Renal cortical epithelial cell (primary cell): ENCODE measurements around the gene IDH1. TPM values are rescaled to one million over a fixed set of nuclear protein-coding genes. Genes with fewer than 3 reads are reported as not detected.

Experiments
- DNase-seq: peaks from one replicate; pipeline ENCODE4 v3.0.0-alpha.2; 2011; ENCODE audit warnings: low read depth
- total RNA-seq: library from RNA; depleted of rRNA; stranded (reverse); fragments of >200 nt; gene quantifications from 2 replicates; pipeline ENCODE4 v1.2.3, GENCODE V29; 2014

Gene IDH1
- total RNA-seq, 1 donor from 2014 or later, result 89.7 TPM

DNA sequence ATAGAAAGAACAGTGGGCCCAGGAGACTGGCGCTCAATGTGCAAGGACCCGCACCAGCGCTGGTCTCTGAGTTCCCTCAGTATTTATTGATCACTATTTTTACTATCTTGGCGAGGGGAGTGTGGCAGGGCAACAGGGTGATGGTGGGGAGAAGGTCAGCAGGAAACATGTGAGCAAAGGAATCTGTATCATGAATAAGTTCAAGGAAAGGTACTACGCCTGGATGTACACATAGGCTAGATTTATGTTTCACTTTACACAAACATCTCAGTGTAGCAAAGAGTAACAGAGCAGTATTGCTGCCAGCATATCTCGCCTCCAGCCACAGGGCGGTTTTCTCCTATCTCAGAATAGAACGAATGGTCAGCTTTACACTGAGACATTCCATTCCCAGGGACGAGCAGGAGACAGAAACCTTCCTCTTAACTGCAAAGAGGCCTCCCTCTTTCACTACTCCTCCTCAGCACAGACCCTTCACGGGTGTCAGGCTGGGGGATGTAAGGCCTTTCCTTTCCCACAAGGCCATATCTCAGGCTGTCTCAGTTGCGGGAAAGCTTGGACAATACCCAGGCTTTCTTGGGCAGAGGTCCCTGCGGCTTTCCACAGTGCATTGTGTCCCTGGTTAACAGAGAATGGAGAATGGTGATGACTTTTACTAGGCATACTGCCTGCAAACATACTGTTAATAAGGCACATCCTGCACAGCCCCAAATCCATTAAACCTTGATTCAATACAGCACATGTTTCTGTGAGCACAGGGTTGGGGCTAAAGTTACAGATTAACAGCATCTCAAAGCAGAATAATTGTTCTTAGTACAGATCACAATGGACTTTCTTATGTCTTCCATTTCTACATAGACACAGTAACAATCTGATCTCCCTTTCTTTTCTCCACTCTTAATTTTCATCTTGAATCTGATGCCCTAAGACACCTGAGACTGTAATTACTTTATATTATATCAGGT, 2.3 kb upstream of the IDH1 start:
- DNase-seq, result peak; percentile 79

DNA sequence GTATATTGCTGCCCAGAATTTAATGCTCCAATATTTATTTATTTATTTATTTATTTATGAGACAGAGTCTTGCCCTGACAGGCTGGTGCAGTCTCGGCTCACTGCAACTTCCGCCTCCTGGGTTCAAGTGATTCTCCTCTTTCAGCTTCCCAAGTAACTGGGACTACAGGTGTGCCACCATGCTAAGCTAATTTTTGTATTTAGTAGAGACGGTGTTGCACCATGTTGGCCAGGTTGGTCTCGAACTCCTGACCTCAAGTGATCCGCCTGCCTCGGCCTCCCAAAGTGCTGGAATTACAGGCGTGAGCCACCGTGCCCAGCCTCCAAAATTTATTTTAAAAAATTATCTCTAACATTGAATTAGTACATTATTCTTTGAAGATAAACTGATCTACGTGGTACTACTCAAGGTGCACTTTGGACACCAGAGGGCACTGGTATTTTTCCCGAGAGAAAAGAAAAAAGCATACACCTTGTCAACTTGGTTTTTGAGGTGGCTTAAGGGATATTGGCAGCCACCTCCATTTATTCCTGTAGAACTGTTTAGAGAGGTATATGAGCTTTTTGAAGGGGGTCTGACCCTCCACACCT, 1.4 kb upstream of the IDH1 start:
- peak; percentile 58 for DNase-seq

DNA sequence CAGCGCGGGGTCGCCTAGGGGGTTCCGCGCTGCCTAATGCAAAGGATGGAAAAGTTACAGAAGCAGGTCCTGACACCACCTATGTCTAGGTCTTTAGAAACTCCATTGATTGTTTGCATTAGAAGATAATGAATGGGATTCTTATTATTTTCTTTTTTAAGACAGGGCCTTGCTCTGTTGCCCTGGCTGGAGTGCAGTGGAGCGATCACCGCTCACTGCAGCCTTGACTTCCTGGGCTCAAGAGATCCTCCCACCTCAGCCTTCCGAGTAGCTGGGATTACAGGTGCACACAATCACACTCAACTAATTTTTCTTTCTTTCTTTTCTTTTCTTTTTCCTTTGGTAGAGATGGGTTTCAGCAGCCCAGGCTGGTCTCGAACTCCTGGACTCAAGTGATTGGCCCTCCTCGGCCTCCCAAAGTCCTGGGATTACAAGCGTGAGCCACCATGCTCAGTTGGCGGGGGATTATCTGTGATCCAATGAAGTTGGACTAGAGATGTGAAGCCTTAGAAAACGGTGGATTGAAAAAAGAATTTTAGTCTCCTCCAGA, 761 bp upstream of the IDH1 start:
- DNase-seq, result no peak

DNA sequence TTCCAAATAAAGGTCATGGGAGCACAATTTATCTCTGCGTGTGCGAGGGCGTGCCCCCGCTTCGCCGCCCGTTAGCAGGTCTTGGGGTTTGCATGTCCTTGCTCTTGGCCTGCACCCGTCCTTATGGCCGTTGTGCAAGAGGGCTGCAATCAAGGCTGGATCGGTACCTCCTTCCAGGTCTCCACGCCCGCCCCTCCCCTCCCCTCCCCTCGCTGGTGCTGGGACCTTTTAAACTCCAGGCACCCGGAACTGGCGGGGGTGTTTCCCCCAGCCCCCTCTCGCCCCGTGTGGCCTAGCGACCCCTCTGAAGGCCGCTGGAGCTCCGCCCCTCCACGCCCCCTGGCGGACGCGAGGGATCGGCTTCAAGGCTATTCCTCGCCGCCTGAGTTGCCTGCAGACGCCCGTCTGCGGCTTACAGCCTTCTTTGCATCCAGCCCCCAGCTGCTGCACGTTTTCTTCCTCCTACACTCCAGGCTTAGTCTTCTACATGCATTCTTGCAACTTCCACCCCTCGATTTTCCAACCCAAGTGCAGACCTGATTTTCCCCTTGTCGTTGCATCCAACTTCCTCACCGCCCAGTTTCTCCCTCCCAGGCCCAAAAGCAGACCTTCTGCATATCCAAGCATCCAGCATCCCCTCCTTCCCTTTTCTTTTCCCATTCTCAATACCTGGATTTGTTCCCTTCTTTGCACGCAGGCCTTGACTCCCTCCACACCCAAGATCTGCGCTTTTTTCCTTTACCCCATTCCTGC, 577 bp downstream of the IDH1 start:
- DNase-seq, result peak; percentile 54

DNA sequence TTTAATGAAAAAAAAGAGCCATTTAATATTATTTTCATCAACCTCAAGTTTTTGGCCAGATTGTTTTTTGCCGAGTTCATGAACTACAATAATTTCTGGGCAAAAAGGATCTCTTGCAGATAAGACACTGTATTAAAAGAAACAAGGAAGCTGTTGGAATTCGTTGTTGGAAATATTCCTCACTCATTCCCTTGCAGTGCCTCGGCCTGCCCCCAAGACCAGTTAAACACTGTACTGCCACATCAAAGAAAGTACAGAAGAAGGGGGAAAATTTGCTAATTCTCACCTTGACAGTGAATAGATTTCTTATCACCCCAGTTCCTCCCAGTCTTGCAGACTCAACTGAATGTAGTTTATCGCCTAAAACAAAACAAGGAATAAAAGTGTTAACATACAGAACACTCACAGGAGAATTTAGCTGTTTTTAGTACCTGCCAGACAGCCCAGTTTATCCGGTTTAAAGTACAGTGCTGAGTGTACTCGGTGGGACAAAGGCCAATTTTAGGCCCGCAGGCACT, 1.2 kb downstream of the IDH1 start:
- peak; percentile 15 for DNase-seq

DNA sequence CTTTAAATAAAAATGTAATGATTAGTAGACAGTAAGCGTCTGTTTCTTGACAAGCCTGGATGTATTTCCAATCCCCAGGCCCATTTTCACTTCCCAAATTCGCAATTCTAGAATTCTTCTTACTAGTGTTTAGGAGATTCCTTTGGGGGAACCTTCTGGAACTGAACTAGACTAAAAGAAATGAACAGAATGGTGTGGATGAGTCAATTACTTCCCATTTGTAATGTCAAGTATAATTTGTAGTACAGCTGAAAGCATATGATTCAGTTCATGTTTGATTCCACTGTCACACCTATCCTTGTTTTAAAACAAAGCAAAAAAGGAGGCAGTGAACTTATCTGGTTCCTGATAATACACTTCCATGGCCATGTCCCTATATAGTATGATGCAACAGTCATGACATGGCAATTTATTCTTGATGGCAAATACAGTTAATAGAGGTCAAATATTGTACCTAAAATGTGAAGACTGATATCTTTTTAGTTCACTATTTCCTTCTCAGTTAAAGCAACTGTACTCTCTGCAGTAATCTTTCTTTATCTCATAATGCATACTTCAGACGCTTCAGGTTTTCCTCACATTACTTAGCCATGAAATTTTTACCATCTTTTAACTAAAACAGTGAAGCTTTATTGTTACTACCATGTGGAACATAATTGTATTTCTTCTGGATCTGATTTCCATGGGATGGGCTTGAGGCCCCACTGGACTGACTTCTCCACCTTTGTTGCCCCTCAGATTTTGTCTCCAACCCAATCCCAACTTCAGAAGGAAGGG, 2.0 kb downstream of the IDH1 start:
- no peak for DNase-seq

DNA sequence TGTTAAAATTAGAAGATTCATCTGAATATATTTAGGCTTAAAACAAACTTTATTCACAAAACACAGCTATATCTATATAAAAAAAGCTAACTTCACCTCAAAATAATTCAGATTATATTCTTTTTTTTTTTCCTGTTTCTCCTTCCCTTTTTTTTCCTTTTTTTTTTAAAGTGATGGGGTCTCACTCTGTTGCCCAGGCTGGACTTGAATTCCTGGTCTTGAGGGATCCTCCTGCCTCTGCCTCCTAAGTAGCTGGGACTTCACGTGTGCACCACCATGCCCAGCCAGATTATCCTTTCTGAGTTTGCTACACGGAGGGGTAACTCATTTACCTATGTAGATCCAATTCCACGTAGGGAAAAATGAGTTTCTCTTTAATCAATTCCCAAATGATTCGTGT, 3.8 kb downstream of the IDH1 start:
- DNase-seq, result no peak

DNA sequence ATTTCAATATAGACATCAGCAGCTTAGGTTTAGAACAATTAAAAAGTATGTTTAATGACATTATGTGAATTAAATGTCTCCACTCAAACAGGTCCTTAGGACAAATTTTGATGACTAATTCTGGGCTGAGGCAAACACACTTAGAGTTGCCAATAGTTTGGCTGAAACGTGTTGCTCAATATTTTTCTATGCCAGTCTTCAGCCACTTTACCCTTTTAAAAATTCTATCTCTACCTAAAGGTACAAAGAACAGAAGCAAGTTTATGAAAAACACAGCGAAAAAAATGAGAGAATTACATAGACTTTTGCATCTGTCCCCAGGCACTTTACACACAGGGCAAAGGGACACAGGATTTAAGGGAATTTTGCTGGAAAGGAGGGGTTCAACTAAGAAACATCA, 4.5 kb downstream of the IDH1 start:
- peak; percentile 78 for DNase-seq

DNA sequence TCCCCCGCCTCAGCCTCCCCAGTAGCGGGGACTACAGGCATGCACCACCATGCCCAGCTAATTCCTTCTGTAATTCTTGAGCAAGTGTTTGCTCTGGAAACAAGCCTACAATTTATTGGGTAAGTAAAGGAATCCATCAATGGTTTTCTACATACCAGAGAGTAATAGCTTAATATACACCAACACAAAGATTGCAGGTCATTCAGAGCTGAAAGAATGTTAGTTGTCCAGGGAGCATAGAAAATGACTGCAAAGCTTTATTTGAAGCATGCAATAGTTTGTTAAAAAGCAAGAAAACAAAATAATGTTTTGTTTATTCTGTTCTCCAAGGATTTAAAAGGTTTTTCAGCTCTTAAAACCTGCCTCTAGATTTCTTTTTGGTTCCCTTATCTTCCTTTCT, 5.6 kb downstream of the IDH1 start:
- peak; percentile 33 for DNase-seq

DNA sequence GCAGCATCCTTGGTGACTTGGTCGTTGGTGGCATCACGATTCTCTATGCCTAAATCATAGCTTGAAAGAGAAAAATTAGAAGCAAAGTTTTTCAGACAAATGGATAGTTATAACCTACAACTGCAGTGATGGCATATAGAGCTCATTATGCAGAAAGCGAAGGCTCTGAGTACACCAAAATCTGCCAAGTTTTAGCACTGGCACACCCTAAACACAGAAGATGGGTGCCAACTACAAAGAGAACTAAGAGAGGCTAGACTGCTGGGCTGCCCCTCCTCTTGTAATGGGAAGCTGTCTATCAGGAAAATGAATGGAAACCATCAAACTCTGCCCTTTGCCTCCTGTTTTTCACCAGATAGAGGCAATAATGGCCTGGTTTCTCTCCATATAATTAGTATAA, 6.3 kb downstream of the IDH1 start:
- DNase-seq, result no peak

DNA sequence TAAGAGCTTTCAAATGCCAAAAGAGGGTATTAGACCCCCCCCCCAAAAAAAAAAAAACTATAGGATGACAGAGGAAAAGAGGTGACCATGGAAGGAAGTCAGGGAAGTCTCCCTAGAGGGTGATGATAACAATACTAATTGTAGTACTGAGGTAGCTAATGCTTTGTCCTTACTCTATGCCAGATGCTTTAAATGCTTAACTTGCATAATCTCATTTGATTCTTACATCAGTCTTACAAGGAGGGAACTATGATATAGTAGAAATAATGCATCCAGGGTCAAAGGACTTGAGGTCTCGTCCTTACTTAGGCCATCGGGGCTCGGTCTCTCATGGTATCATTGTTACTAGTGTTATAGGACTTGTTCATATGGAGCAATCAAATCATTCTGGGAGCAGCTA, 9.1 kb downstream of the IDH1 start:
- DNase-seq, result no peak

DNA sequence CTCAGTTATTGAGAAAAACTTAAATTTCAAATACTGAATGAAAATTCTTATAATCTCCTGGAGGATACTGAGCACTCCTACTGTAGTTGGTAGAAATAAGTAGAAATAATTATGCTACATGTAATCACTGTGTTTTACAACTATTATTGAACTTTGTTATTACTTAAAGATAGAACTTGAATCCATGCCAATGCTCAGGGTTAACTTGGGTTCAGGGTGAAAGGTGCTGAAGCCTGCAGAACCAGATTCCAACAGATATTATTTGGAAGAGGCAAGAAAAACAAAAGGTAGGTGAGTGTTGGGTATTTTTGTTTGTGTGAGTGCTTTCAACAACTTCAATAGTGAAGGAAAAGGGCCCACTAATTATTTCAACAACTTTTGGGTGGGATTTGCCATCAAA, 10.4 kb downstream of the IDH1 start:
- DNase-seq, result no peak

DNA sequence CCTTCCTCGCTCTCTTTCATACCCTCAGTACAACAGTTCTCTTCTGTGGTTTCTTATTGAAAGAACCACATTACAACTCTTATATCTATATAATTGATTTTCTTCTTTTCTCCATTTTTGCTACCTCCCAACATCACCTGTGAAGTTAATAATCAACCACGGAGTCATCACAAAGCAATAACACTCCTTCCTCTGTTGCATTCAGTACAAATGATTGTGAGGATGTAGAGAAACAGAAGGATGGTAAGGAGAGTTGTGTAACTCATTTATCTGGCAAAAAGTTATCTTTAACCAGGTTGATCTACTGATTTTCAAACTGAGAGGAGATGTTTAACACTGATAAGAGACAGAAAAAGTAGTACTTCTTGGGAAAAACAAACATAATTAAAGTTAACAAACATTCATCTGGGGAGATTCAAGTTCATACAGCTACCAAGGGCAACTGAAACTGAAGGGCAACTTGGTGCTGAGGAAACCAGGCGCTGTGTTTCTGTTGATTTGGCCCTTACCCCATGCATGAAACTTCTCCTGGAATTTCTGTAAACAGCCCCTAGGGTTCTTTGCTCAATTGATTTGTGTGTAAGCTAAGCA, 14.2 kb downstream of the IDH1 start:
- DNase-seq, result peak; percentile 17

DNA sequence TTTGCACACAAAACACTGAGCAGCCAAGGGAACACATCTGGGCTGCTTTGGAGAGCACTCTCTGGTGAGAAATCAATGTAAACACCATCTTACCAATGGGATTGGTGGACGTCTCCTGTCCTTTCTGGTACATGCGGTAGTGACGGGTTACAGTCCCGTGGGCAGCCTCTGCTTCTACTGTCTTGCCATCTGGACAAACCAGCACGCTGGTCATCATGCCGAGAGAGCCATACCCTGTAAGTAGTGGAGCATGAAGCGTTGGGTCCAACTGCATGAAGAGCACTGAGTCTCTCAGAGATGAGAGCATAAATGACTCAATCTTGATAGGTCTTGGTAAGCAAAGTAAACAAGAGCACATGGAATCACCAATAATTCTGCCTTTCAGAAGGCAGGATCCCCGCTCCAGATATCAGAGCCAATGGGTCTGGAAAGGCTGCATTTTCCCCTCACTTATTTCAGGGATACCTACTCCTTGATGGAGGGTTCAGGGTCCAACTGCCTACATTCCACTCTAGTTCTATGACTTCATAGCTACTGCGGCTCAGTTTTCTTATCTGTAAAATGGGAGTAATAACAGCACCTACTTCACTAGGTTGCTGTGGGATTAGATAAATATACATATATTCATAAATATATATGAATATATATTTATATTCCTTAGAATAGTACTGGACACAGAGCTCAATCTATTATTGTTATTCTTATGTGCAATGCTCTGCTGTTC, 14.9 kb downstream of the IDH1 start:
- DNase-seq, result no peak

DNA sequence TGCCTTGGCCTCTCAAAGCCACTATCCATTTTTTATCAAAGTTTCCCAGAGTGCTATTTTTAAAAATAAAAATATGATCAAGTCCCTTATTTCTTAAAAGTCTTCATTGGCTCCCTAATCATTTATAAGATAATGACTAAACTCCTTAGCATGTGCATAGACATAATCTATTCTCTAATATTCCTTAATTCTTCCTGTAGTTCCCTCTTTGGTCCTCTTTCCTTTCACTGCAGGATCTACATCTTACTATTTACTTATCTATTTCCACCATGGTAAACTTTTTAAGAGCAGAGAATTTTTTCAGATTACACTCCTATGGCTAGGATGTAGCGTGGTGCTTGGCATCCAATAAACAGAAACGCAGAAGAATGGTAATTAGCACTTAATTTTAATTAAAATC, 19.0 kb downstream of the IDH1 start:
- DNase-seq, result no peak

DNA sequence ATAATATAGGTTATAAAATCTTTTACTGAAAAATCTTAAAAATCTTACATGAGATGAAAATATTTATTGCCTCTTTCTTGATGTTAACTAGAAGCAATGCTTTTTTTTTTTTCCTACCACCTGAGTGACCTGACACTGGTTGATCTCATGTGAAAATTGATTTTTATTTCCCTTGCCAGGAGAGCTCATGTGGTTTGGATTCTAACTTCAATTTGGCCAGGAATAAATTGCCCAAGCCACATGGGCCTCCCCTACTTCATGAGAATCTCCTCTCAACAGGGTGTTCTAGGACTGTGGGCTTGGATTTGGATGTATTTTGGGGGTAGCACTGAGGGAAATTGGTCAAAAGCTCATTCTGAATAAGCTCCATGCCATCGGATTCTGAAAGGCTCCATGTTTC, 20.1 kb downstream of the IDH1 start:
- no peak for DNase-seq

DNA sequence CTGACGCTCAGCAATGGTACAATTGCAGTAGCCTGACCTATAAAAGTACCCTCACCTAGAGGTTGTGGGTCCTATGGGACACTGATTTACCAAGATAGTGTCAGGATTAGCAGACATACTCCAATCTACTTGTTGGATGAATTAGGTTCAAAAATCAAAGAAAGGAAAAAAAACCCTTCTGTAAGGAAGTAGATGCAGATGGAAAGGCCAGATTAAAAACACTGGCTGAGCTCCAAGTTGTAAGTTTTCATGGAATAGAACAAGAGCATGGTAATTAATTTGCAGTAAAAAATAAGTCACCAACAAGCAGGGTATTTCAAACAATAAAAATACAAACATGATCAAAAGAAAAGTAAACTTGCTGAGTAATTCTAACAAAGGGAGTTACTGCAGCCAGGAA, 26.4 kb downstream of the IDH1 start:
- no peak for DNase-seq

DNA sequence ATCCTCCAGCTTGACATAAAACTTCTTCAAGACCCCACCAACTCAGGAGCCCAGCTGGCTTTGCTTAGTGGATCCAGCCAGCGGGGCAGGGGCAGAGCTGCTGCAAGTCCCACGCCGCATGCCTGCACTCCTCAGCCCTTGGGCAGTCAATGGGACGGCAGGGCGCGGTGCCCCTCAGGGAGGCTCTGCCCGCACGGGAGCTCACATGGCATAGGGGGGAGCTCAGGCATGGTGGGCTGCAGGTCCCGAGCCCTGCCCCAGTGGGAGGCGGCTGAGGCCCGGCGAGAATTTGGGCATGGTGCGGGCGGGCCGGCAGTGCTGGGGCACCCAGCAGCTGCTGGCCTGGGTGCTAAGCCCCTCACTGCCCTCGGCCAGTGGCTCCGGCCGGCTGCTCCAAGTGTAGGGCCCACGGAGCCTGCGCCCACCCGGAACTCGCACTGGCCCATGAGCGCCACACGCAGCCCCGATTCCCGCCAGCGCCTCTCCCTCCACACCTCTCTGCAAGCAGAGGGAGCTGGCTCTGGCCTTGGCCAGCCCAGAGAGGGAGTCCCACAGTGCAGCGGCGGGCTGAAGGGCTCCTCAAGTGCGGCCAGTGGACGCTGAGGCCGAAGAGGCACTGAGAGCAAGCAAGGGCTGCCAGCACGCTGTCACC, 27.2 kb downstream of the IDH1 start:
- no peak for DNase-seq

DNA sequence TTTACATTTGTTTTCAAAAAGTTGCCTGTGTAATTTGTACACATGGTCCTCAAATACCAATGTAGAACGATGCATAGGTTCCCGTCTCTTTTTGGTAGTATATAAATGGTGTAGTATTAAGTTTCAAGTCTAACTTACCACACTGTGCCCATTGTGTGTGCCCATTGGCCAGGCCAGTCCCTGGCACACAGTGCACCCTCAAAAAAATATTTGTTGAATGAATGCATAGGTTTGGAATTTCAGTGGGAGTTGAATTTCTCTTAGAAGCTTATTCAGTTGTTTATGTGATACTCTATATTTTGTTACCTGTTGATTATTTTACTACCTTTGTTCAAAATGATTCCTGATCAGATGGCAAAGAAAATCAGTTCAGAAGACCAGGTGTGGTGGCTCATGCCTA, 30.1 kb downstream of the IDH1 start:
- peak; percentile 21 for DNase-seq

DNA sequence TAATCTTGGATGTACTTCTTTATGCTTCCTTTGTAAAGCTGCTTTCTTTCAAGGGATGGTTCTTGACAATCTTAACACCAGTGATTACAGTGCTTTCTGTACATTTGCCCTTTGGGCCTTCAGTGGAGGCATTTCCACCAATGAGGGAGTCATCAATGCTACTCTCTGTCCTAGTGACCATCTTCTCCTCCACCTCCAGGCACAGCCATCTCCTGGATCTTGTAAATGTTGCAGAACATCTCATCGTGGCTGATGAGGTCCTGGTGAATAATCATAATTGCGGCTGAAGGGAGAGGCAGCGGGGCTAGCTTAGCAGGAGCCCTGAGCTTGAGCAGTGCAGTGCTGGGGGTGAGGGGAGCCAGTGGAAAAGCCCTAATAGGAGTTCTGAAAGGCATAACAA, 32.5 kb downstream of the IDH1 start:
- peak; percentile 32 for DNase-seq
